Mesenteric fat pad (tissue), 1 donor: ENCODE measurements around the gene SPECC1L. TPM values are rescaled to one million over a fixed set of nuclear protein-coding genes. Genes with fewer than 3 reads are reported as not detected.
"Not testable (repeated sequence)": the region's sequence is repeated elsewhere in the genome, so short reads cannot be mapped to it uniquely, and the experiment has no call there.

Source experiments
- DNase-seq: peaks from one replicate; pipeline ENCODE4 v3.0.0-alpha.2; 2020; ENCODE audit warnings: low spot score
- total RNA-seq: library from RNA; stranded (reverse); fragmentation: NEBNext Ultra II Directional; extraction: Animal tissue kit (Norgen Biotek cat#: 25700); gene quantifications from one replicate; pipeline ENCODE4 v1.2.1, GENCODE V29; 2021
- donor health status: DM: yes; HTN: yes; CAD: no.

SPECC1L gene
- total RNA-seq, 1 donor from 2014 or later: 69.2 TPM

DNA sequence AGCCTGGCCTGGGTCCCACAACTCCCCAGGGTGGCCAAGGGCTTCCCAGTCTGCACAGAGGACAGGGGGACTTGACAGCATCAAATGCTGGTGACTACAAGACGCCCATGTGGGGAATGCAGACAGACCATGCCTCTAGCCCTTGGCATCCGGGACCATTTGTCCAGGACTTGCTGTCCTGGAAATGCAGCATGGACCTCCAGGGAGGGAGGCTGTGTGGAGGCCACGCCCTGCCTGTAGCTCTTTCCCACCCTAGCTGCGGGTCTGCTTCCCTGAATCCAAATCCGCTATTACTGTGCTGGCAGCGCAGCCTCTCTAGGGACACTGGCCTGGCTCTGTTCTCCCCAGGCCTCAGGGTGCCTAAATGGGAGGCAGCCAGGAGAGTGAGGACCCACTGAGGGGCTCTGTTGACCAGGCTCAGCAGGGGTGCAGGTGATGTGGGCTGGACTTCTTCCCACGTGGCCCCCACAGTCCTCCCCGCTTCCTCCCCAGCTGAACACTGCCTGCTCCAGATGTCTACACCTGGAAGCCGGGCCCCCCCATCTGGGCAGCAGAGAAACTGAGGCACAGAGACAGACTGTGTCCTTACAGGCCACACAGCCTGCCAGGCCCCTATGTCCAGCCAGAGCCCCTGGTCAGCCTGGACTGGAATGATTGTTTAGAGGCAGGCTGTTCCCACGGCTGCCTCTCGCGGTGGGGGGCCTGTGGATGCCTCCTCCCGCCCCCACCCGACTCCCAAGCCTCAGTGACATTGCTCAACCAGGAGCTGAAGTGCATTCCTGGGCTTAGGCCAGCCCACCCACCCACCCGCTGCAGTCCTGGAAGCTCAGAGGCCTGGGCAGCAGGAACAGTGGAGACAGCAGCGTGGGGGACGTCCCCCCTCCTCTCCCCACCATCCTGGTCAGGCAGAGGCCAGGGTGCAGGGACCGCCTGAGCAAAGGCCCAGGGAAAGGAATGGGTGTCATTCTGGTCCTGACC is 24.8 kb upstream of the SPECC1L start:
- DNase-seq: not testable (repeated sequence)

DNA sequence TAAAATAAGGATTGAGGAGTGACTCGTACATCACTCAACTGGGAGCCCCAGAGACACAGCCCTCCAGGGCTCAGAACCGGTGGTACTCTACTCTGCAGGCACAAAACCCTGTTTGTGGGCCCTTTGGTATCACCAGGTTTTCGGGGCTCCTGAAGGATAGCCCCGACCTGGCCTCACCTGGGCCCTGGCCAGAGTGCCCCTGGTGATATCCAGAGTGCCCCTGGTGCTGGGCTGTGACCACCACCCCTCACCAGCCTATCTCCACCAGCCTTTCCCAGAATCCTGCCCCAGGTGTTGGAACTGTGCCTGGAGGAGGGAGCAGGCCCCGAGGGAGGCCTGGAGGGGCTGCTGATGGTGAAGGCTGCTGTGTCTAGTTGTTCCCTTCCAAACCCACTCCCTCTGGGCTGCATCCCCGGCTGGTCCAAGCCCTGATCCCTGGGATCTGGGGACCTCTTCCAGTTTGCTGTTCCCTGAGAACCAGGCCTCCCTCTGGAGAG is 23.6 kb upstream of the SPECC1L start:
- no peak for DNase-seq

DNA sequence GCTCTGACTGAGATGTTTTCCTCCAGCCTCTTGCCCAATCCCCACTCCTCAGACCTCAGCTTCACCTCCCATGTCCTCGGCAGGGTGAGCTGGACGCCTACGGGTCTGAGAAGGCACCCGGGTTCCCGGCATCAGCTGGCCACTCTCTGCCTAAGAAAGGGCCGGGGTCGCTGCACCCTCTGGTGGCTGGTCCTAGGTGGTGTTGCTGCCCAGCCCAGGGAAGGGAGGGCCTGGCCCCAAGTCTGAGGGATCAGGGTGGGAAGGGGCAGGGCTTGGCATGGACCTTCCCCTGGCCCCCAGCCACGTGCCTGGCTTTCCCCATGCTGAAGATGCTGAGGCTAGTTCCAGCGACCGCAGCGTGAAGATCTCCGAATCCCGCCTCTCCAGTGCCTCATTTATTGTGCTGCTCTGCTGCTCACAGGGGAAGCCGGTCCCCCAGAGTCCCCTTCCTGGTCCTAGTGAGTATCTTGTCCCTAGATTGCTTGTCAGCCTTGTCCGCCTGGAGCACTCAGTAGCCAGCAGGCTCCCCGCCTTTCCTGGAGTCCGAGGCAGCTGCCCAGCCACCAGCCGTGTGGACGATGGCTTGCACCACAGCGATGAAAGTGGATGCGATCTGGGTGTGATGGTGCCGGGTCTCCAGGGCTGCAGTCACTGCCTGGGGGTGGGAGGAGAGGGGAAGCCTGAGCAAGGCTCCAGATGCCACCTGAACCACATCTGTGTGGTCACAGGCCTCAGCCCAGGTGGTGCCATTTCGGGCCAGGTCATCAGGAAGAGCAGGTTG is 22.9 kb upstream of the SPECC1L start:
- DNase-seq: peak; percentile 95

DNA sequence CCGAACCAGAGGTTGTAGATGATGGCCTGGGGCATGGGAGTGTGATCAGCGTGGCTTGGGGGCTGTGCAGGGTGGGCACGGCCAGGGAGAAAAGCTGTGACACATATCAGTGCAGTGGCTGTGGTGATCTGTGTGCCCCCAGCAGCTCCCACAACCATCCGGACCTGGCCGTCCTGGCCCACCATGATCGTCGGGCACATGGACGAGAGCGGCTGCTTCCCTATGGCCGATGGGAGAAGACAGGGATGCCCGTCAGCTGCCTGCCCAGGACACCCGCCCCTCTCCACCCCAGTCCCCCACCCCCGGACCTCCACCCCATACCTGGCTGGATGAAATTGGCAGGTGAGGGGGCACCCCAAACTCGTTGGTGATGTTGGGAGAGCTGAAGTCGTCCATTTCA is 22.0 kb upstream of the SPECC1L start:
- not testable (repeated sequence) for DNase-seq

DNA sequence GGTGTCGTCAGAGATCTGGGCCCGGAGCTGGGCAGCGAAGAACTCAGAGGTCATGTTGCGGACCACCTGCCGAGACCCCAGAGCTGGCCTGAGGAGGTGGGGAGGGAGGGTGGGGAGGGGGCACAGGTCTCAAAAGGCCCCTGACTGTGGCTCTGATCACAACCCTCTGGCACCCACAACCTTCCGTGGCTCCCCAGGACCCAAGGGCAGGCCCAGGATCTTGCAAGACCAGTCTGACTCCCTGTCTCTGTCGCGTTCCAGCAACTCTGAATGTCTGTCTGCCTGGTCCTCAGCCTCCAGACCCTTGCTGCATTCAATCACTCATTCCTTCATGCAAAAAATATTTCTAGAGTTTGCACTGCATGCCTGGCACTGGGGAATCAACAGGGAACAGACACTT is 21.2 kb upstream of the SPECC1L start:
- not testable (repeated sequence) for DNase-seq

DNA sequence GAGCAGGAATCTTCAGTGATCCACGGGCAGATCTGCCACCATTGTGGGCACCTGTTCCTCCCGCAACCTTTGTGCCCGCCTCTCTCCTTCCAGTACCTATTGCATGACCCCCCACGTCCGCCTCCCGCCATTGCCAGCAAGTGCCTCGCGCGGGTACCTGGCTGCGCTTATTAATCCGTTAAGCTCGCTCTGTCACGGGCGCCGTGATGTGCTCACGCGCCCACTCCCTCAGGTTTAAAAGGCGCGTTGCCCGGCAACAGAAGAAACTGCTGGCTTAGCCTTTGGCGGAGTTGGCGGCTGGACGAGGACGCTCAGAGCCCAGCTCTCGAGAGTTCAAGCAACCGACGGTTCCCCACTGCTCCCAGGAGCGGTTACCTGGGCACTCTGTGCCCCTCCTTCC is 19.3 kb upstream of the SPECC1L start:
- not testable (repeated sequence) for DNase-seq

DNA sequence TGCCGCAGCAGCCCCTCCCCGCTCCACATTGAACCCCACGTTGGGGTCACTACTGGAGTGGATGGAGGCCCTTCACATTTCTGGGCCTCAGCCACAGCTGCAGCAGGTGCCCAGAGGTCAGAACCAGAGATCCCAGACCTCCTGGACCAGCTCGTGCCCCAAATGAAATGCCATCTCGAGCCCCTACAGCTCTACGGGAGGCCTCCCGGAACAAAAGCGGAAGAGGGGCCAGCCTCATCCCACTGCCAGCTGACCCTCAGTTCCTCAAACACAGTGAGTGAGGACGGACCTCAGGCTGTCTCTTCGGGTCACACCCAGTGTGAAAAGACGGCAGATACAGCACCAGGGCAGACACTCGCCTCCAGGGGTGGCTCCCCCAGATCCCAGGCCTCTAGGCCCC is 17.5 kb upstream of the SPECC1L start:
- DNase-seq: peak; percentile 72

DNA sequence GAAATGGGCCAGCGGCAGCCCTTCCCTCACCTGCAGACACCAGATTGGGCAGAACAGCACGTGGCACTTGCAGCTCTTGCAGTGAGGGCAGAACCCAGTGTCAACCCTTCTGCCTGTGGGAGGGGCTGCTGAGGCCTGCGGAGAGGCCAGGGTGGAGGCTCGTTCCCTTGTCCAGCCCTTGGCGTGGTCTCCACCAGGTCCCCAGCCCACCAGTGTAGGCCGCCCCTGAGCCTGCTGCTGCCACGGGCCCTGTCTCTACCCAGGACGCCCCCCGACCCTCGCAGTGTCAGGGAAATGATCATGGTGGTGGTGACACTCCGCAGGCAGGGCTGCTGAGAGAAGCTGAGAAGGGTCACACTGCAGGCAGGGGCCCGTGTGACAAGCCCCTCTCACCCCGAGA is 14.5 kb upstream of the SPECC1L start:
- DNase-seq: not testable (repeated sequence)

DNA sequence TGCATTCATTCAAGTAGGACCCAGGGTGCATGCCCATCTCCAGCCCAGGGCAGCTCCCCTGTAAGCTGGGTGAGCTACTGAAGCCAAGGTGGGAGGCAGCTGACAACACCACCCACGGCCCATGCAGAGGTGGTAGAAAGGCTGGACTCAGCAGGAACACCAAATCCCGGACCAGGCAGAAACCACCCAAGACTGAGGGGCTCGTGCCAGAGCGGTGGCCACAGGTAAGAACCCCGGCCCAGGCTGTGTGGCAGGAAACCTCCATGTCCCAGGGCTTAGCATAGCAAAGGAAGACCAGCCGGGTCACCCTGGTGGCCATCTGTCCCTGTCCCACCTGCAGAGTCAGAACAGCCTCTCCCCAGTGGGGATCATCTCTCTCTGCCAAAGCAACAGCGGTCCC is 13.9 kb upstream of the SPECC1L start:
- DNase-seq: not testable (repeated sequence)

DNA sequence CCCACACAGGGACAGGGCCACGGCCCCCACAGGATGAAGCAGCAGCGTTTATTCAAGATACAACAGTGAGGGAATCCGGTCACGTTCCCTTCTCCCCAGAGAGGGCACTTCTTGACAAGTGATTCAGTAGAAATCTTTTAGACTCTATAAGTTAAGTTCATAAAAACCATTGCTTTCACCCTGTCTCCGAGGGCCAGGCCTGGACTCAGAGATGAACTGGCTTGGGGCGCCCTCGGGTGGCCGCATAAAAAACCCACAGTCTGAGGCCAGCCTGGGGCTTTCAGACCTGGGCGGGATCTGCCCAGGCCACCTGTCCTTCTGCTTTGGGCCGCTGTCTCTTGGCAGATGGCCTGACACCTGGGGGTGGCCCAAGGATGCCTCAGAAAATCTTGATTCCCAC is 11.2 kb upstream of the SPECC1L start:
- DNase-seq: not testable (repeated sequence)

DNA sequence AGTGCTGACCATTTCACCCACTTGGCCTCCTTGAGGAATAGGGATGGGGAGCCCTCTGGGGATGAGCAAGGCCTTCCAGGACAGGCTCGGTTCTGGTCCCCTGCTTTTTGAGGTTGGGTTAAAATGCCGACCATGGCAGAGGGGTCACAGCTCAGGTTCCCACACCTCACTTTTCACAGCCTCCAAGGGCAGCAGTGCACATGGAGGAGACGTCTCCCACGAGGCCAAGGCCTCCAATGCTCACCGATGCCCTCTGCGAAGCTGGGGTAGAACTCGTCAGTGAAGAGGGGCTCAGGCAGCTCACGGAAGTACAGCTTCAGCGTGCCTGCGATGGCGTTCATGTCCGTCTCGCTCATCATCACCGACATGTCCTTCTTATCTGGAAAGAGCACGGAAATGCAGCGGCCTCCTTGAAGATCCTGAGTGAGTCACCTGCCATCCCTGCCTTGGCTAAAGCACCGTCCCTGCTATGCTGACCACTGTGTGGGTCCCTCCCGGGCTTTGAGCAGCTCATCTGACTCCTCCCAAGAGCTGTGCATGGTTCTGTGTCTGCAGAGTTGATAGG is 8.4 kb upstream of the SPECC1L start:
- not testable (repeated sequence) for DNase-seq

DNA sequence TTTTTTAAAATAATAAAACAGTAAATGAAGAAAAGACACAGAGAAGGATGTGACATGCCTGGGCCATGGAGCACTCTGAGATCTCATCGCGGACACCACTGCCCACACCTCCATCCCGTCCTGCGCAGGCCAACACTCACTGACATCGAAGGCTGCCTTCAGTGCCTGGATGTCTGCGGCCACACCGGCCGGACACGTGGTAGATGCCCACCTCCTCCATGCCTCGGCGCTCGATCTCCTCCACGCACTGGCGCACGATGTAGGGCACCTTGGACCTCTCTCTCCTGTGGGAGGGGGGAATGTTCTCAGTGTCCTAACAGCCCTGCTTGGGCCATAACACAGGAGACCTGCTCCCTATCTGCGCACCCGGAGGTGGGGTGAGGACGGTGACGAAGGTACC is 7.2 kb upstream of the SPECC1L start:
- not testable (repeated sequence) for DNase-seq

DNA sequence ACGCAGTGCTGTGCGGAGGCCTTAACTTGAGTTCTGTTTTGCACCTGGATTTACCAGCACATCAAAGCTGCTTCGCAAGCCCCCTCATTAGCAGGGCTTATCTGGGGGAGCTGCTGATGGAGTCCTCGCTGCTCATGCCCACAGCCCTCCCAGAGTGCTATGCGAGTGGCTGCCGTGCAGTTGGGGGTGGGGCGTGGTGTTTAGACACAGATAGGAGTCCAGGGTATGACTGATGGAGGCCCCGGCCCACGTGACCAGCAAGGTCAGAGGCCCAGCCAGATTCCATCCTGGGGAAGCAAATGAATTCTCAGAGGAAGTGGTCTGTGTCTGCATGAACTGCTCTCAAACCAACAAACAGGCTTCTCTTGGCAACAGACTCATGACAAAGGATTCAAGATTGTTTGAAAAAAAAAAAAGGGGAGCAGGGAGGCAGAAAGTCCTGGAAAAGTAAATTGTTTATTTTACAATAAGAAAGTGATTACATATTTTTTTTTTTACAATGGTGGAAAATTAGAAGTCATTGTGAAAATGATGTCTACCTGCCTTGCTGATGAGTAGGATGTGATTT is 6.2 kb upstream of the SPECC1L start:
- not testable (repeated sequence) for DNase-seq

DNA sequence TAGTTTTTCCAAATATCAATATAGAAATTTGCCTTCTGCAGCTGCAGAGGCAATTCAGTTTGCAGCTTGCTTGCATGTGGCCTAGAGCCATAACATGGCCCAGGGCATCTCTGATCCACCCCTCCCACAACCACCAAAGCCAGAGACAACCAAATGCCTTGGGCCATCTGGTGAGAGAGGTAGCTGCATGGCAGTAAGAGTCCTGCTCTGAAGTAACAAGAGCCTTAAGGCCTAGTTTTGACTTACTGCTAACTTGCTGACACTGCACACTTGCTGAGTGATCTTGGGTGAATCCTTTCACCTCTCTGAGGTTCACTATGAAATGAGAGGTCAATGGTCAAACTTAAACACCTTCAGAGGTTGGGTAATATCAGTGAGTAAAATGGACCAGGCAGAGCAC is 4.9 kb upstream of the SPECC1L start:
- no peak for DNase-seq

DNA sequence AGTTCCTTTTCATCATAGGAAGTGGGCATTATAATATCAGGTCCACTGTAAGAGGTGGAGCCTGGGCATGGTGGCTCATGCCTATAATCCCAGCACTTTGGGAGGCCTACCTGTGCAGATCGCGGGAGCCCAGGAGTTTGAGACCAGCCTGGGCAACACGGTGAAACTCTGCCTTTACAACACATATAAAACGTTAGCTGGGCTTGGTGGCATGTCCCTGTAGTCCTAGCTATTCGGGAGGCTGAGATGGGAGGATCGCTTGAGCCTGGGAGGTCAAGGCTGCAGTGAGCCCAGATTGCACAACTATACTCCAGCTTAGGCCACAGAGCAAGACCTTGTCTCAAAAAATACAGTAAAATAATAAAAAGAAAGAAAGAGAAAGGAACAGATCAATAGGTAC is 4.1 kb upstream of the SPECC1L start:
- not testable (repeated sequence) for DNase-seq

DNA sequence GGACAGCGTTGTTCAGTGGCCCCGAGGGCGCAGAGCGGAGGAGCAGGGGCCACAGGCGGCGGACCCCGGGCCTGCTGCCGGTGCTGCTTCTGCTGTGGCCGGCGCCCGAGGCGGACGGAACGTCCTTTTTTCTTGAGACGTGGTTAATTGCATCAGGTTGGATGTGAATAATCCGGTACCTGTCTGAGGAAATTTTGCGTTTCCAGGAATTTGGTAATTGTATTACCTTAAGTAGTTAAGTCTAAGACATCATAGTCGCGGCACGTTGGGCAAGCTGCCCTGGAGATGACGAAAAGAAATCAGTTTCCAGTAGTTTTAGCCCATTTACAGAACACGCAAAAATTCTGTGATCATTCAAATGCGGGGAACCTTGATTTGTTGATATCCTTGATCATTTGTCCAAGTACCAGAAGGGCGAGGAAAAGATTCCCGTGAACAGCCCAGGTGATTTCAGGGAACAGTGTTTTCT is 789 bp downstream of the SPECC1L start:
- DNase-seq: no peak

DNA sequence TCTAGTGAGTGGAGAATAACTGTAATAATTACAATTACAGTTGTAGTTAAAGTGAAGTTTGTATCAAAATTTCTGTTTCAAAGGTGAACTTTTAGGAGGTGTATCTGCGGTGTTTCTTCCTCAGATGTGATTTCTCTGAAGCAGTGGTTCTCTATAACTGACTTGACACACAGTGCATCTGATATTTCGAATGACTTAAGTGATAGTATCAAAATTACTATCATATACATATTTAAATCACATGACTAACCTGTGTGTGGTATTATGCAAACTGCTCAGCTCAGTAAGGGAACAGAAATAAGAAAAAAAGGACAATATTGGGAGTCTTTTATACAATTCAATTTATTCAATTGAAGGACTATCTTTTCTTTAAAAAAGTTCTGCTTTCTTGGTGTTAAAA is 2.4 kb downstream of the SPECC1L start:
- not testable (repeated sequence) for DNase-seq

DNA sequence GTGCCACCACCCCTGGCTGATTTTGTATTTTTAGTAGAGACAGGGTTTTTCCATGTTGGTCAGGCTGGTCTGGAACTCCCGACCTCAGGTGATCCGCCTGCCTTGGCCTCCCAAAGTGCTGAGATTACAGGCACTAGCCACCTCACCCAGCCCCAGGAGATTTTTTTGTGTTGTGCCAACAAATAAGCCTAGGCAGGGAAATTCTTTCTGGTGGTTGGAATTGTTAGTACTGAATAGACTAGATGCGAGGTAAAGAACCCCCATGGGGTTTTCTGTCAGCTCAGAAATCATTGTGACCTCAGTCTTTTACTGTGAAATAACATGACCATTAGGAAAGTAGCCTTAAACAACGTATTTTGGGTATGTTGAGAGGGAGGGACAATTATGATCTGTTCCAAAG is 3.3 kb downstream of the SPECC1L start:
- DNase-seq: not testable (repeated sequence)

DNA sequence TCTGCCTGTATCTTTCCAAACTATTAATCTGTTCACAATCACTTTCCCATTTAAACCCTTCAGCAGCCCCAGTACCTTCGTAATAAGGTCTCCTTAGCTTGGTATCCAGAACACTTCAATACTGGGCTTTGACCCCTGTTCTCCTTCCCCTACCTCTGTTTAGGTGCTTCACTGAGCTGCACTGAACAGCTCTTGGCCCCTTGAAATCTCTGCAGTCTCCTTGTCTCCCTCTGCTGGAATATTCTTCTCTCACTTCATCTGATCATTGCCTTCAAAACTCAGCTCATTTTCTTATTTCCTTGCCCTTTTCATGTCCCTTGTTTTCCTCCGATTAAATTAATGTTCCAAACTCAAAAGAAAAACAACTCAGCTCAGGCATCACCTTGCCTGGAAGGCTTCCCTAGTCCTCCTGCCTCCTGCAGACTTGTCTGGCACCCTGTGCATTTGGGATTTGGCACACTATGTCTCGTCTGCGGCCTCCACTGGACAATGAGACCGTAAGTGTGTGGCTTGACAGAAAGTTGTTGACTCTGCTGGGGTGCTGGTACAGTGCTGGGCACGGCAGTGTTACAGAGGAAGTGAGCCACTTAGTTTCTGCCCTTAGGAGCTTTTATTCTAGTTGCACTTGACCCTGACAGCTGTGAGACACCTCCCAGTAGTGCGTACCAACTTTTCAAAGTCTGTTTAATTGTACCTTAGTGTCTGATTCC is 4.2 kb downstream of the SPECC1L start:
- not testable (repeated sequence) for DNase-seq

DNA sequence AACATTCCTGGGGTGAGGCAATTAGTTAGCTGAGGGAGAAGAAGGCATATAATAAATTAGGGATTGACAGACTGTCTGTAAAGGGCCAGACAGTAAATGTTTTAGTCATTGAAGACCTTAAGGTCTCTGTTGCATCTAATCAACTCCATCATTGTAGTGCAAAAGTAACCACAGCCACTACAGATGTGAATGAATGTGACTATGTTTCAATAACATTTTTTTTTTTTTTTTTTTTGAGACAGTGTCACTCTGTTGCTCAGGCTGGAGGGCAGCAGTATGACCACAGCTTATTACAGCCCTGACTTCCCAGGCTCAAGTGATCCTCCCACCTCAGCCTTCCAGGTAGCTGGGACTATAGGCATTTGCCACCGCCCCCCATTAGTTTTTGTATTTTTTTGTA is 9.7 kb downstream of the SPECC1L start:
- DNase-seq: not testable (repeated sequence)
